SK-N-SH treated with all-trans-retinoic acid at 6 μM for 48 hours (cell line): ENCODE results near the gene UMPS.

Experiments used
- BACH2 ChIP-seq: fragments of 250-450 bp; sonication (Bioruptor Pico); IDR thresholded peaks from 2 replicates; pipeline ENCODE4 v1.9.0; 2021; ENCODE audit warnings: mild to moderate bottlenecking, borderline replicate concordance
- CSDC2 ChIP-seq: fragments of 250-450 bp; sonication (Bioruptor Pico); IDR thresholded peaks from 2 replicates; pipeline ENCODE4 v1.5.0; 2020; ENCODE audit warnings: mild to moderate bottlenecking, moderate library complexity
- ESRRG ChIP-seq: fragments of 250-450 bp; sonication (Bioruptor Pico); IDR thresholded peaks from 2 replicates; pipeline ENCODE4 v1.6.1; 2021; ENCODE audit warnings: mild to moderate bottlenecking
- GLIS3 ChIP-seq: fragments of 250-450 bp; sonication (Bioruptor Pico); IDR thresholded peaks from 2 replicates; pipeline ENCODE4 v1.5.0; 2020; ENCODE audit warnings: mild to moderate bottlenecking, moderate library complexity
- ISL1 ChIP-seq: fragments of 250-450 bp; sonication (Bioruptor Pico); IDR thresholded peaks from 2 replicates; pipeline ENCODE4 v2.1.2; 2022; ENCODE audit warnings: mild to moderate bottlenecking, moderate library complexity
- OSR1 ChIP-seq: fragments of 250-450 bp; sonication (Bioruptor Pico); IDR thresholded peaks from 2 replicates; pipeline ENCODE4 v1.8.0; 2022; ENCODE audit warnings: moderate library complexity, mild to moderate bottlenecking, inconsistent platforms
- ZC3H10 ChIP-seq: fragments of 250-450 bp; sonication (Bioruptor Pico); IDR thresholded peaks from 2 replicates; pipeline ENCODE4 v1.5.1; 2021; ENCODE audit warnings: mild to moderate bottlenecking, moderate library complexity
- ZFP30 ChIP-seq: fragments of 450-650 bp; formaldehyde crosslinking; IDR thresholded peaks from 2 replicates; pipeline ENCODE4 v1.5.0; 2022; ENCODE audit warnings: mild to moderate bottlenecking, moderate library complexity
- ZNF70 ChIP-seq: fragments of 450-650 bp; formaldehyde crosslinking; IDR thresholded peaks from 2 replicates; pipeline ENCODE4 v1.5.0; 2020; ENCODE audit warnings: mild to moderate bottlenecking, moderate library complexity
- ZNF8 ChIP-seq: fragments of 450-650 bp; formaldehyde crosslinking; IDR thresholded peaks from 2 replicates; pipeline ENCODE4 v1.5.0; 2020; ENCODE audit warnings: mild to moderate bottlenecking, moderate library complexity

GRCh38 chr3:124763206-124763605 is 33.0 kb downstream of the UMPS start:
- no peak for TF ChIP-seq ZC3H10
- TF ChIP-seq ZNF70 (CRISPR knock-in tag): no peak
- TF ChIP-seq BACH2 (CRISPR knock-in tag): no peak
- TF ChIP-seq ISL1 (CRISPR knock-in tag): no peak
- TF ChIP-seq OSR1 (CRISPR knock-in tag): no peak
- TF ChIP-seq CSDC2: no peak
- TF ChIP-seq ZNF8: no peak
- no peak for TF ChIP-seq ZFP30 (CRISPR knock-in tag)
- TF ChIP-seq GLIS3 (CRISPR knock-in tag): no peak
- no peak for TF ChIP-seq ESRRG (CRISPR knock-in tag)
